GM12875 (cell line): ENCODE measurements around the gene FRYL.
"Not testable (repeated sequence)": the region's sequence is repeated elsewhere in the genome, so short reads cannot be mapped to it uniquely, and the experiment has no call there.

ENCODE experiments used
- H3K4me3 ChIP-seq: one replicate; pipeline ENCODE4 v1.5.1; 2011; ENCODE audit warnings: low read depth, low read length, control low read depth
- CTCF ChIP-seq: IDR thresholded peaks from 2 replicates; pipeline ENCODE4 v1.5.1; 2011; ENCODE audit warnings: low read depth, mild to moderate bottlenecking, control low read depth, inconsistent platforms, low read length, moderate library complexity, borderline replicate concordance; ENCODE audit not compliant: insufficient read depth

The FRYL gene

GRCh38 chr4:48704091-48704802 lies 75.8 kb downstream of the FRYL start:
- TF ChIP-seq CTCF = no peak
- no peak overlapping the region for H3K4me3 ChIP-seq

- no peak for TF ChIP-seq CTCF
- H3K4me3 ChIP-seq = no peak overlapping the region
Measured at GRCh38 chr4:48699475-48699874, 80.6 kb downstream of the FRYL start.

GRCh38 chr4:48698029-48698971 lies 81.8 kb downstream of the FRYL start:
- no peak for TF ChIP-seq CTCF
- no peak overlapping the region for H3K4me3 ChIP-seq

GRCh38 chr4:48697516-48697915 lies 82.6 kb downstream of the FRYL start:
- H3K4me3 ChIP-seq = not testable (repeated sequence)

- no peak overlapping the region for H3K4me3 ChIP-seq
- TF ChIP-seq CTCF = no peak
Measured at GRCh38 chr4:48694824-48695223, 85.3 kb downstream of the FRYL start.

- no peak for TF ChIP-seq CTCF
- H3K4me3 ChIP-seq = no peak overlapping the region
Measured at GRCh38 chr4:48693856-48694574, 86.1 kb downstream of the FRYL start.

GRCh38 chr4:48692897-48693296 lies 87.2 kb downstream of the FRYL start:
- no peak overlapping the region for H3K4me3 ChIP-seq
- TF ChIP-seq CTCF = no peak
